CD4-positive, alpha-beta T cell treated with Interleukin-15 for 4 hours (primary cell): ENCODE measurements around the gene TAC3.
A peak's percentile ranks its signal among the peaks of the same experiment; 100 is the strongest.
"Not testable (repeated sequence)": the region's sequence is repeated elsewhere in the genome, so short reads cannot be mapped to it uniquely, and the experiment has no call there.

Experiments
- DNase-seq: peaks from one replicate; pipeline ENCODE4 v3.0.0-alpha.2; 2020; ENCODE audit warnings: low spot score

The TAC3 gene

GRCh38 chr12:57033431-57033830 lies 17.1 kb upstream of the TAC3 start:
- no peak for DNase-seq

- DNase-seq, result no peak
These were observed 15.5 kb upstream of the TAC3 start for GRCh38 chr12:57031789-57032188.

- no peak for DNase-seq
These were observed 14.9 kb upstream of the TAC3 start for GRCh38 chr12:57031138-57031725.

GRCh38 chr12:57029457-57029856 lies 13.1 kb upstream of the TAC3 start:
- DNase-seq, result no peak

GRCh38 chr12:57027805-57028153 lies 11.4 kb upstream of the TAC3 start:
- no peak for DNase-seq

GRCh38 chr12:57027011-57027804 lies 10.9 kb upstream of the TAC3 start:
- no peak for DNase-seq

GRCh38 chr12:57025196-57025595 lies 8.9 kb upstream of the TAC3 start:
- DNase-seq, result no peak

GRCh38 chr12:57022324-57022723 lies 6.0 kb upstream of the TAC3 start:
- not testable (repeated sequence) for DNase-seq

- DNase-seq, result no peak
These were observed 3.8 kb upstream of the TAC3 start for GRCh38 chr12:57019983-57020719.

- no peak for DNase-seq
These were observed 2.6 kb upstream of the TAC3 start for GRCh38 chr12:57018906-57019305.

GRCh38 chr12:57018353-57018752 lies 2.0 kb upstream of the TAC3 start:
- DNase-seq, result not testable (repeated sequence)

- no peak for DNase-seq
These were observed 3.5 kb downstream of the TAC3 start for GRCh38 chr12:57012600-57013465.

- DNase-seq, result peak; percentile 22
These were observed 4.6 kb downstream of the TAC3 start for GRCh38 chr12:57011438-57012424.

GRCh38 chr12:57010627-57011247 lies 5.6 kb downstream of the TAC3 start:
- DNase-seq, result no peak

GRCh38 chr12:57009949-57010626 lies 6.2 kb downstream of the TAC3 start:
- no peak for DNase-seq

GRCh38 chr12:57008178-57008577 lies 8.2 kb downstream of the TAC3 start:
- peak; percentile 60 for DNase-seq

GRCh38 chr12:57006809-57007475 lies 9.4 kb downstream of the TAC3 start:
- DNase-seq, result peak; percentile 12

- peak; percentile 64 for DNase-seq
These were observed 10.1 kb downstream of the TAC3 start, which contains the start of gene ZBTB39 for GRCh38 chr12:57005980-57006808. ZBTB39 (minus strand) TSS chr12:57006546; CDS start chr12:57004917, 1,629 bp downstream.
